ENCODE data around the gene STAT2. TPM values are rescaled to one million over a fixed set of nuclear protein-coding genes. Genes with fewer than 3 reads are reported as not detected.
"Not testable (repeated sequence)": the region's sequence is repeated elsewhere in the genome, so short reads cannot be mapped to it uniquely, and the experiment has no call there.

Gene STAT2
- total RNA-seq, 1 experiment from 2014 or later, result 61.2 TPM

DNA sequence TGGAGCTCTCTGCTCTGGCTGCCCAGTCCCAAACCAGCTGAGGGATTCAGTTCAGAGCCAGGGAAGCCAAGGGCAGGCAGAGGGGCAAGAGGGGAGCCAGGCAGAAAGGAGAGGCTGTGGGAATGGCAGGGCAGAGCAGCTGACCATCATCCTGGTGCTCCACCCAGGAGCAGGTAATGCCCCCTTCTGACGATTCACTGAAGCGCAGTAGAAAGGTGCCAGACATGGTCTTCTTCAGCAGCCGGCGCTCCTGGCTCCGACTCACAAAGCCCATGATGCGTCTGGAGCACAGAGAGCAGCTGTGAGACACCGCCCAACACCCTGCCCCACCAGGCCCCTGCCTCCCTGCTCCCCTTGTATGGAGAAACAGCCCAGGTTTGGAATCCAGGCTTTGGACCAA, 13.2 kb downstream of the STAT2 start:
- no peak for DNase-seq (ENCODE audit: unreplicated experiment)
- Mint-ChIP-seq H3K4me3 (ENCODE audit: unreplicated experiment) (no peak overlapping the region), H3K27me3 (ENCODE audit: insufficient read depth, unreplicated experiment) (no peaks in the 10 kb centered on the region), H3K4me1 (ENCODE audit: insufficient read depth, unreplicated experiment) (no peaks in the 10 kb centered on the region), H3K36me3 (ENCODE audit: insufficient read depth, unreplicated experiment) (peaks cover 100% of the 10 kb centered on the region), H3K9me3 (ENCODE audit: unreplicated experiment) (no peaks in the 10 kb centered on the region), H3K27ac (ENCODE audit: low read depth, unreplicated experiment) (no peak overlapping the region)
- intact Hi-C loops (cut with micrococcal nuclease), result no loop called here
- no TSS peak for BruUV-seq (replicated peaks)
- ChIA-PET POLR2A (interaction anchor here (1.0 kb wide), 1 partner anchor 13 kb away, joined by 6 read pairs; the partner anchor contains the start of gene STAT2), CTCF (interaction anchor here (0.6 to 0.9 kb wide), 3 partner anchors 121 to 655 kb away, joined by 3 to 5 read pairs (median 4); no protein-coding TSS in a partner anchor)
- TF ChIP-seq, protein P1, sequence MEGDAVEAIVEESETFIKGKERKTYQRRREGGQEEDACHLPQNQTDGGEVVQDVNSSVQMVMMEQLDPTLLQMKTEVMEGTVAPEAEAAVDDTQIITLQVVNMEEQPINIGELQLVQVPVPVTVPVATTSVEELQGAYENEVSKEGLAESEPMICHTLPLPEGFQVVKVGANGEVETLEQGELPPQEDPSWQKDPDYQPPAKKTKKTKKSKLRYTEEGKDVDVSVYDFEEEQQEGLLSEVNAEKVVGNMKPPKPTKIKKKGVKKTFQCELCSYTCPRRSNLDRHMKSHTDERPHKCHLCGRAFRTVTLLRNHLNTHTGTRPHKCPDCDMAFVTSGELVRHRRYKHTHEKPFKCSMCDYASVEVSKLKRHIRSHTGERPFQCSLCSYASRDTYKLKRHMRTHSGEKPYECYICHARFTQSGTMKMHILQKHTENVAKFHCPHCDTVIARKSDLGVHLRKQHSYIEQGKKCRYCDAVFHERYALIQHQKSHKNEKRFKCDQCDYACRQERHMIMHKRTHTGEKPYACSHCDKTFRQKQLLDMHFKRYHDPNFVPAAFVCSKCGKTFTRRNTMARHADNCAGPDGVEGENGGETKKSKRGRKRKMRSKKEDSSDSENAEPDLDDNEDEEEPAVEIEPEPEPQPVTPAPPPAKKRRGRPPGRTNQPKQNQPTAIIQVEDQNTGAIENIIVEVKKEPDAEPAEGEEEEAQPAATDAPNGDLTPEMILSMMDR (IDR thresholded peaks at IDR 0.05; ENCODE audit: unreplicated experiment), result no peak

DNA sequence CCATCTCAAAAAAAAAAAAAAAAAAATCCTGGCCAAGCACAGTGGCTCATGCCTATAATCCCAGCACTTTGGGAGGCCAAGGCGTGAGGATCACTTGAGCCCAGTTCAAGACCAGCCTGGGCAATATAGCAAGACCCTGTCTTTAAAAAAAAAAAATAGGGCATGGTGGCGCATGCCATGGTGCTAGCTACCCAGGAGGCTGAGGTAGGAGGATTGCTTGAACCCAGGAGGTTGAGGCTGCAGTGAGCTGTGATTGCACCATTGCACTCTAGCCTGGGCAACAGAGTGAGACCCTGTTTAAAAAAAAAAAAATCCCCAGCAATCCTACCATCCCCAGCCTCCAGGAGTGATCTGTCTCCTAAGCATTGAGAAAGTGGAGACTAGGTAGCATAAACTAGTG, 17.6 kb downstream of the STAT2 start:
- H3K27ac Mint-ChIP-seq (ENCODE audit: low read depth, unreplicated experiment); intact Hi-C loops (cut with micrococcal nuclease); H3K9me3 Mint-ChIP-seq (ENCODE audit: unreplicated experiment); H3K4me3 Mint-ChIP-seq (ENCODE audit: unreplicated experiment); BruUV-seq (replicated peaks); DNase-seq (ENCODE audit: unreplicated experiment); H3K27me3 Mint-ChIP-seq (ENCODE audit: insufficient read depth, unreplicated experiment): not testable (repeated sequence)
- Mint-ChIP-seq H3K4me1 (ENCODE audit: insufficient read depth, unreplicated experiment) (peaks cover 10% of the 10 kb centered on the region), H3K36me3 (ENCODE audit: insufficient read depth, unreplicated experiment) (peaks cover 57% of the 10 kb centered on the region)
- POLR2A ChIA-PET, result interaction anchor here (0.7 to 1.3 kb wide), 2 partner anchors 27 to 275 kb away, joined by 3 read pairs; partner anchors contain the start of gene CNPY2
- CTCF ChIA-PET, result interaction anchor here (0.6 to 1.9 kb wide), 5 partner anchors 16 to 295 kb away, joined by 3 to 11 read pairs (median 3); no protein-coding TSS in a partner anchor

DNA sequence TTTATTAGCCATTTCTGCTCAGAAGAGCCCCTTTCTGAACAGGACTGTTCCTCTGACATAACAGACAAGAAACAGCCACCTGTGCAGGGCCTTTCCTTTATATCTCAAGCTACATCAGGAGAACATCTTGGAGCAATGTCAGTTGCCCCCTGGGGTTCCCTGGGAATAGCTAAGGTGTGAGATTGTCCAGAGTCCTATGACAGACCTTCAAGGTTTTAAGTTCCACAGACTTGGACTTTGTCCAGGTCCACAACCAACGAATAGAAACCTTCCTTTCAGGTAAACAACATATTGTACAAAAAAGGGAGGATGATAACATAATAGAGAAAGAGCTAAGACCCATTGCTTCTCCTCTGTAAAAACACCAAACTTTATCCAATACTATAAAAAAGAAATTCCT, 18.3 kb downstream of the STAT2 start:
- CTCF ChIA-PET, result interaction anchor here (0.8 to 1.9 kb wide), 2 partner anchors 17 to 295 kb away, joined by 3 to 11 read pairs; no protein-coding TSS in a partner anchor
- TF ChIP-seq, protein P1 (IDR thresholded peaks at IDR 0.05; ENCODE audit: unreplicated experiment), result no peak
- H3K4me3 Mint-ChIP-seq (ENCODE audit: unreplicated experiment), result no peak overlapping the region
- H3K4me1 Mint-ChIP-seq (ENCODE audit: insufficient read depth, unreplicated experiment), result peaks cover 10% of the 10 kb centered on the region
- no peaks in the 10 kb centered on the region for H3K9me3 Mint-ChIP-seq (ENCODE audit: unreplicated experiment)
- no peaks in the 10 kb centered on the region for H3K27me3 Mint-ChIP-seq (ENCODE audit: insufficient read depth, unreplicated experiment)
- intact Hi-C loops (cut with micrococcal nuclease), result no loop called here
- no peak for DNase-seq (ENCODE audit: unreplicated experiment)
- POLR2A ChIA-PET, result interaction anchor here (0.8 to 4.7 kb wide), 4 partner anchors 10 to 180 kb away, joined by 3 to 26 read pairs (median 3); partner anchors contain the start of genes CNPY2 and STAT2
- H3K27ac Mint-ChIP-seq (ENCODE audit: low read depth, unreplicated experiment), result no peak overlapping the region
- BruUV-seq (replicated peaks), result no TSS peak
- H3K36me3 Mint-ChIP-seq (ENCODE audit: insufficient read depth, unreplicated experiment), result peaks cover 51% of the 10 kb centered on the region

DNA sequence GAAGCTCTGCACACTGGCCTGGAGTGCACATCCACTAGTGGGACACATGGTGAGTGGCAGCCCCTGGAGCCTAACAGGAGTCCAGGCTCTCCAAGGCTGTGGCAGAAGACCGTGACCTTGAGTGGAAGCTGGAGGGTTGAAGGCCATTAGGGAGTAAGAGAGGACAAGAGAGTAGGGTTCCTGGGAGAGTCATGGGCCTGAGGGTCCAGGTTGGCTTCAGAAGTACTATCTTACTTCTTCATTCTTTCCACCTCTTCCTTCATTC, 20.8 kb downstream of the STAT2 start:
- no TSS peak for BruUV-seq (replicated peaks)

More for the DNA sequence above, 20.8 kb downstream of the STAT2 start:
- POLR2A ChIA-PET, result interaction anchor here (2.3 to 4.7 kb wide), 2 partner anchors 21 to 125 kb away, joined by 5 to 26 read pairs; partner anchors contain the start of gene STAT2
- TF ChIP-seq, protein P1 (IDR thresholded peaks at IDR 0.05; ENCODE audit: unreplicated experiment), result no peak
- Mint-ChIP-seq H3K27ac (ENCODE audit: low read depth, unreplicated experiment) (peak overlapping the region; percentile 60), H3K4me3 (ENCODE audit: unreplicated experiment) (no peak overlapping the region), H3K36me3 (ENCODE audit: insufficient read depth, unreplicated experiment) (peaks cover 26% of the 10 kb centered on the region), H3K27me3 (ENCODE audit: insufficient read depth, unreplicated experiment) (no peaks in the 10 kb centered on the region), H3K4me1 (ENCODE audit: insufficient read depth, unreplicated experiment) (peaks cover 10% of the 10 kb centered on the region), H3K9me3 (ENCODE audit: unreplicated experiment) (no peaks in the 10 kb centered on the region)
- CTCF ChIA-PET, result interaction anchor here (0.6 to 1.4 kb wide), 5 partner anchors 12 to 1151 kb away, joined by 3 to 9 read pairs (median 3); no protein-coding TSS in a partner anchor
- intact Hi-C loops (cut with micrococcal nuclease), result no loop called here
- DNase-seq (ENCODE audit: unreplicated experiment), result no peak
